Keratinocyte (primary cell): Measurements from ENCODE around the gene MRPL28. TPM values are rescaled to one million over a fixed set of nuclear protein-coding genes. Genes with fewer than 3 reads are reported as not detected.

Experiments
- DNase-seq: peaks from one replicate; pipeline ENCODE4 v3.0.0-alpha.2; 2011; ENCODE audit warnings: low read depth, missing footprints, low spot score
- FAIRE-seq: peaks from 2 replicates; lab custom pipeline; 2011; peaks lifted over from hg19 to GRCh38; lab: Jason Lieb, UNC
- H2AFZ ChIP-seq: 2 replicates; pipeline ENCODE4 v1.6.0; 2012; ENCODE audit warnings: low read length, control low read depth, inconsistent platforms; ENCODE audit not compliant: control insufficient read depth
- H3K27ac ChIP-seq: 2 replicates; pipeline ENCODE4 v1.5.1; 2011; ENCODE audit warnings: low read length; ENCODE audit not compliant: control insufficient read depth, insufficient read depth
- H3K27me3 ChIP-seq: 3 replicates; pipeline ENCODE4 v1.6.0; 2011; ENCODE audit warnings: low read length; ENCODE audit not compliant: control insufficient read depth, insufficient read depth; ENCODE audit errors: extremely low read depth
- H3K36me3 ChIP-seq, 2 experiments: 2 replicates in 1 of 2; 3 replicates in 1 of 2; pipeline ENCODE4 v1.5.1; 2011; ENCODE audit warnings: low read length in 2 of 2, mild to moderate bottlenecking in 1 of 2; ENCODE audit not compliant: control insufficient read depth in 2 of 2, insufficient read depth in 2 of 2; ENCODE audit errors: extremely low read depth in 1 of 2
- H3K4me1 ChIP-seq: 3 replicates; pipeline ENCODE4 v1.5.1; 2011; ENCODE audit warnings: low read length; ENCODE audit not compliant: control insufficient read depth, insufficient read depth; ENCODE audit errors: extremely low read depth
- H3K4me2 ChIP-seq: 3 replicates; pipeline ENCODE4 v1.6.0; 2011; ENCODE audit warnings: low read depth, low read length; ENCODE audit not compliant: control insufficient read depth, insufficient read depth; ENCODE audit errors: extremely low read depth
- H3K4me3 ChIP-seq, 3 experiments: fragments of 200-600 bp in 1 of 3; sonication (generic) in 1 of 3; 2 replicates in 2 of 3; 3 replicates in 1 of 3; pipeline ENCODE4 v1.5.1; 2011 to 2016; ENCODE audit warnings: low read length in 3 of 3, mild to moderate bottlenecking in 3 of 3, control low read depth in 2 of 3, inconsistent platforms in 1 of 3, low read depth in 1 of 3, mixed read lengths in 1 of 3, mixed run types in 1 of 3, moderate library complexity in 1 of 3; ENCODE audit not compliant: control insufficient read depth in 2 of 3, insufficient read depth in 2 of 3; ENCODE audit errors: extremely low read depth in 1 of 3
- H3K79me2 ChIP-seq: 2 replicates; pipeline ENCODE4 v1.6.0; 2012; ENCODE audit warnings: low read length; ENCODE audit not compliant: control insufficient read depth, insufficient read depth
- H3K9ac ChIP-seq: 3 replicates; pipeline ENCODE4 v1.6.0; 2011; ENCODE audit warnings: low read length; ENCODE audit not compliant: control insufficient read depth, insufficient read depth; ENCODE audit errors: extremely low read depth
- H3K9me1 ChIP-seq: 3 replicates; pipeline ENCODE4 v1.6.0; 2011; ENCODE audit warnings: low read length; ENCODE audit not compliant: control insufficient read depth, insufficient read depth; ENCODE audit errors: extremely low read depth
- H3K9me3 ChIP-seq: 2 replicates; pipeline ENCODE4 v1.5.1; 2012; ENCODE audit warnings: low read depth, low read length; ENCODE audit not compliant: control insufficient read depth
- H4K20me1 ChIP-seq: 3 replicates; pipeline ENCODE4 v1.6.0; 2011; ENCODE audit warnings: low read length; ENCODE audit not compliant: control insufficient read depth, insufficient read depth; ENCODE audit errors: extremely low read depth
- CTCF ChIP-seq, 3 experiments: IDR thresholded peaks in 1 of 3; conservative IDR thresholded peaks in 1 of 3; optimal IDR thresholded peaks in 1 of 3; 2 replicates in 2 of 3; 3 replicates in 1 of 3; pipeline versions ENCODE3 to v1.5.1; 2011; ENCODE audit warnings: low read length in 3 of 3, mild to moderate bottlenecking in 3 of 3, moderate library complexity in 2 of 3, control low read depth in 1 of 3, inconsistent platforms in 1 of 3; ENCODE audit not compliant: insufficient read depth in 2 of 3; ENCODE audit errors: extremely low read depth in 1 of 3
- EZH2 ChIP-seq: IDR thresholded peaks from one replicate; pipeline ENCODE4 v1.6.1; 2012; ENCODE audit warnings: inconsistent platforms, mild to moderate bottlenecking, low read length, moderate library complexity
- dilution Hi-C: fragments of 300-500 bp; cut with MboI; formaldehyde crosslinking; loops from one replicate; pipeline ENCODE4 v1.7.0; 2020; ENCODE audit warnings: low sequenced_read_pairs; ENCODE audit not compliant: extremely low pct_ligation_motif_present
- polyA plus RNA-seq, 5 experiments: library from polyadenylated mRNA; depleted of rRNA in 3 of 5; stranded (reverse) in 3 of 5; stranded (forward) in 1 of 5; unstranded in 1 of 5; fragments of >200 nt; gene quantifications; 1 replicate in 1 of 5; 2 replicates in 3 of 5; 3 replicates in 1 of 5; pipeline versions ENCODE4 v1.2.1 to v1.2.3, GENCODE V29; 2011 to 2012; ENCODE audit warnings: missing spikeins in 2 of 5, low read depth in 1 of 5, low replicate concordance in 1 of 5

The MRPL28 gene
- polyA plus RNA-seq, 1 donor (not counting 4 experiments of a cell fraction or from before 2014, with no cell fraction given): 115 TPM

DNA sequence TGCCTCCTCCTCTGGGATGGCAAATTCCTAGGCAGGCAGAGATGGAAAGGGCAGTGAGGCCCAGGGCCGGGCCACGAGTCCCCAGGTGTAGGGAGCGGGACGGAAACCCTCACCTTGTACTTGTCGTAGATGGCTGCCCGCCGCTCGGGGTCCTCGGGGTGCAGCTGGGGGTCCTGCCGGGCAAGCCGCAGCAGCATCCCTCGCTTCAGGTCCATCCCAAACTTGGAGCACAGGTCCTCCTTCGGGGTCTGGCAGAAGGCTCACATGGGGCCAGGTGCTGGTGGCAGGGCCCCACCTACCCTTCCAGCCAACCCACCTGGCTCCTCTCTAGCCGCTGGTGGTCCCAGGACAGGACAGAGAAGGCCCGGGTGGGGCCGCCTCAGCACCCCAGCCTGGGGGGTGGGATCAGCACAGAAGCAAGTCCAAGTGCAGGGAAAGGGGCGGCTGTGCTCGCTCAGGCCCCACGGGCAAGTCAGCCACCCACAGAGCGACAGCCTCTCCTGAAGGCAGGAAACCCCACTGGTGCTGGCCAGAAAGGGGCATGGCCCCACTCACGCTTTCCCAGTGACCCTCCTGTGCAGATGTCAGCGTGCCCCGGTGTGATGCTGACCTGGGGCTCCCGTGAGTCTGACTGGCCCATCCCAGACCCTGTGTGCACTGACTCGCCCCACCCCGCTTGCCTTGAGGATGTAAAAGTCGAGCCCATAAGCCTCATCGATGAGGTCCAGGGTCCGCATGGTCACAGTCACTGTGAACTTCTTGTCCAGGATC is 1.8 kb downstream of the MRPL28 start:
- DNase-seq: no peak
- TF ChIP-seq EZH2 (no peak), CTCF (optimal IDR thresholded peaks at IDR 0.05 in 1 of 3, IDR thresholded peaks at IDR 0.05 in 1 of 3, conservative IDR thresholded peaks at IDR 0.05 in 1 of 3; ENCODE audit: extremely low read depth in 1 of 3, insufficient read depth in 2 of 3, low read length in 3 of 3) (no peak)
- Histone ChIP-seq H3K36me3 (peaks cover 11 to 20% of the 10 kb centered on the region in 2 experiments), H3K27ac (no peak overlapping the region), H3K79me2 (peaks cover 6% of the 10 kb centered on the region), H4K20me1 (peaks cover 2% of the 10 kb centered on the region), H3K4me3 (no peak overlapping the region), H3K9ac (no peak overlapping the region), H3K4me1 (peaks cover 12% of the 10 kb centered on the region), H2AFZ (no peak overlapping the region), H3K4me2 (no peak overlapping the region), H3K9me1 (no peaks in the 10 kb centered on the region), H3K27me3 (peaks cover 3% of the 10 kb centered on the region), H3K9me3 (no peaks in the 10 kb centered on the region)
- no peak for FAIRE-seq
- dilution Hi-C loops: no loop called here

DNA sequence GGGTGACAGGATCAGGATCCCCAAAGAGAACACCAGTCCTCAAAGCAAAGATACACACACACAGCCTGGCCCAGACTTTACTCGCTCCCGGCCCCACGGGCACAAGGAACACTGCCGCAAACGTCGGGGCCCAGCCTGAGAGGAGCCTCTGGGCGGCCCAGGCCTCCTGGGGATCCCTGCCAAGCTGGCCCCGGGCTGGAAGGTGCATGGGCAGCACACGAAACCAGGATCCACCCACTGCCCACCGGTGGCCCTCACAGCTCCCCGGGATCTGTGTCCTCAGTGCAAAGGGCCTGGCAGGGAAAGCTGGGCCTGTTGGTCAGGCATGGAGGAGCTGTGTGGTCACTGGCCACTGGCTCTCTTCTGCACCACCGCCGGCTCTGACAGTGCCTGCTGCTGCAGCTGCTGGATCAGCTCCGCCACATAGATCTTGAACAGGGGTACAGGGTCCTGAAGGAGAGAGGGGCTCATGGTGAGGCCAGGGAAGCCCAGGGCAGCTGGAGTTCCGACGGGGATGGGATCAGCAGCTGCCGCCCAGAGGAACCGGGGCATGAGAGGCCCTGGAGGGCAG is 2.9 kb downstream of the MRPL28 start:
- no peak overlapping the region for H3K9ac ChIP-seq
- FAIRE-seq (no peak), DNase-seq (no peak)
- TF ChIP-seq EZH2: no peak
- no peak for TF ChIP-seq CTCF (optimal IDR thresholded peaks at IDR 0.05 in 1 of 3, IDR thresholded peaks at IDR 0.05 in 1 of 3, conservative IDR thresholded peaks at IDR 0.05 in 1 of 3; ENCODE audit: extremely low read depth in 1 of 3, insufficient read depth in 2 of 3, low read length in 3 of 3)
- no peak overlapping the region for H2AFZ ChIP-seq
- peaks cover 11 to 19% of the 10 kb centered on the region in 2 experiments for H3K36me3 ChIP-seq
- no peaks in the 10 kb centered on the region for H3K9me3 ChIP-seq
- no peaks in the 10 kb centered on the region for H3K9me1 ChIP-seq
- H4K20me1 ChIP-seq: peaks cover 2% of the 10 kb centered on the region
- H3K79me2 ChIP-seq: peaks cover 6% of the 10 kb centered on the region
- H3K27ac ChIP-seq: no peak overlapping the region
- H3K4me3 ChIP-seq: no peak overlapping the region
- peaks cover 9% of the 10 kb centered on the region for H3K27me3 ChIP-seq
- H3K4me2 ChIP-seq: no peak overlapping the region
- H3K4me1 ChIP-seq: peaks cover 12% of the 10 kb centered on the region
- dilution Hi-C loops: no loop called here
